Heart left ventricle (tissue), 13 donors: ENCODE measurements around the gene COPS2.

Source experiments
- POLR2A ChIP-seq, 2 donors: fragments of 450-650 bp; IDR thresholded peaks; one replicate each; pipeline ENCODE4 v1.6.1; 2017; ENCODE audit warnings: antibody characterized with exemption in 2 of 2, mild to moderate bottlenecking in 2 of 2, moderate library complexity in 2 of 2
- TF ChIP-seq, protein P1 (sequence below), 12 donors: fragments of 200-600 bp; sonication (generic) in 4 of 12; IDR thresholded peaks; one replicate each; pipeline versions ENCODE4 v1.5.0 to v1.8.0; 2018 to 2022; ENCODE audit warnings: antibody characterized with exemption in 12 of 12, mild to moderate bottlenecking in 5 of 12
- donor health status: ischemic (EF 13 %, LVEDD 7.1; RV severe dilation, severe dysfunction).
- donor health status: DM: no; HTN: yes; CAD: no.
- donor health status: DM: no; HTN: no; CAD: no.
- donor health status: ischemic (EF 25% LVEDD 6.9; RV normal size, moderate dysfunction).
- donor health status: ischemic (EF 25% LVEDD 5.7; RV mildly dilated, moderate dysfunction).
- donor health status: ischemic (EF 35%, LVEDD 5.7; RV mildly dilated, moderate dysfunction).
- donor health status: nonischemic (EF 11% LVEDD 7.7; RV severe dilation, severe dysfunction).
- donor health status: DM: yes; HTN: yes; CAD: no.
- donor health status: PGD.
- donor health status: ischemic (EF 29% LVEDD 5.4; RV normal size, mild dysfunction).
- donor health status: nonischemic (EF 23%, LVEDD 6.1; RV moderate dilation, normal function).

GRCh38 chr15:49121901-49122300 is 33.5 kb downstream of the COPS2 start:
- TF ChIP-seq, protein P1, sequence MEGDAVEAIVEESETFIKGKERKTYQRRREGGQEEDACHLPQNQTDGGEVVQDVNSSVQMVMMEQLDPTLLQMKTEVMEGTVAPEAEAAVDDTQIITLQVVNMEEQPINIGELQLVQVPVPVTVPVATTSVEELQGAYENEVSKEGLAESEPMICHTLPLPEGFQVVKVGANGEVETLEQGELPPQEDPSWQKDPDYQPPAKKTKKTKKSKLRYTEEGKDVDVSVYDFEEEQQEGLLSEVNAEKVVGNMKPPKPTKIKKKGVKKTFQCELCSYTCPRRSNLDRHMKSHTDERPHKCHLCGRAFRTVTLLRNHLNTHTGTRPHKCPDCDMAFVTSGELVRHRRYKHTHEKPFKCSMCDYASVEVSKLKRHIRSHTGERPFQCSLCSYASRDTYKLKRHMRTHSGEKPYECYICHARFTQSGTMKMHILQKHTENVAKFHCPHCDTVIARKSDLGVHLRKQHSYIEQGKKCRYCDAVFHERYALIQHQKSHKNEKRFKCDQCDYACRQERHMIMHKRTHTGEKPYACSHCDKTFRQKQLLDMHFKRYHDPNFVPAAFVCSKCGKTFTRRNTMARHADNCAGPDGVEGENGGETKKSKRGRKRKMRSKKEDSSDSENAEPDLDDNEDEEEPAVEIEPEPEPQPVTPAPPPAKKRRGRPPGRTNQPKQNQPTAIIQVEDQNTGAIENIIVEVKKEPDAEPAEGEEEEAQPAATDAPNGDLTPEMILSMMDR (IDR thresholded peaks at IDR 0.05) = no peak
- TF ChIP-seq POLR2A (IDR thresholded peaks at IDR 0.05) = no peak
